ENCODE data around the gene SLC25A11. TPM values are rescaled to one million over a fixed set of nuclear protein-coding genes. Genes with fewer than 3 reads are reported as not detected.

Gene SLC25A11, protein sequence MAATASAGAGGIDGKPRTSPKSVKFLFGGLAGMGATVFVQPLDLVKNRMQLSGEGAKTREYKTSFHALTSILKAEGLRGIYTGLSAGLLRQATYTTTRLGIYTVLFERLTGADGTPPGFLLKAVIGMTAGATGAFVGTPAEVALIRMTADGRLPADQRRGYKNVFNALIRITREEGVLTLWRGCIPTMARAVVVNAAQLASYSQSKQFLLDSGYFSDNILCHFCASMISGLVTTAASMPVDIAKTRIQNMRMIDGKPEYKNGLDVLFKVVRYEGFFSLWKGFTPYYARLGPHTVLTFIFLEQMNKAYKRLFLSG
- 52.9 to 74.2 TPM (median 68.7 TPM) in 5 replicates for total RNA-seq (2022; extraction: Qiagen RNA extraction)

DNA sequence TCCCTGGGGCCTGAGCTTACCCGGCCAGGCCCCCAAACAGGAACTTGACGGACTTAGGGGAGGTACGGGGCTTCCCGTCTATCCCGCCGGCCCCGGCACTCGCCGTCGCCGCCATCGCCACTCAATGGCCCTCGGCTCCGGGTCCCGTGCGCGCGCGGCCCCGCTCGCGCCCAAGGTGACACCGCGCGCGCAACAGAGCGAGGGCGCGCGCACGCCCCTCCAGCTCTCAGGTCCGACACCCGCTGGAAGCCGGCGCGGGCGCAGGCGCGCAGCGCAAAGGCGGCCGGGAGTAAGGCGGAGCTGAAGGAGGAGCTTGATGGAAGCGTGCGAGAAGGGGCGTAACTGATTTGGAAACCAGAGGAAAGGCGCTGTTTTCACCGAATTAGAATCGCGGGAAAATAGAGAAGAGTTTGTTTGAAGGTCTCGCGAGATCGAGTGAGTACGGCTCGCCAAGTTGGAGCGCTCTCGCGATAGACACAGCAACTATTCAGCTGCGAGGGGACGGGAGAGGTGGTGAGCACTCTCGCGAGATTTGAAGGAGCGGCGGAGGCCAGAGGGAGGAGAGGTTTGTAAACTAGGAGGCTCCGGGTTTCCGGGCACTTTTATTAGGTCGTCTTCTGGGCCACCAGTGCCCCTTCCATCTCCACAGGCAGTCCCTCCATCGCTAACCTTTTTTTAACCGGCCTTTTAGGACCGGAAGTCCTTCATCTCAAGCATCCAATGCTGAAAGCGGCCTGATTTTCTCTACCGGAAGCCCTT lies at the start of gene SLC25A11, which contains the start of gene RNF167:
Gene SLC25A11 (minus strand): TSS at position 251 of the 759 bp plus-strand sequence. CDS start 136 bp downstream, at position 115.
Gene RNF167 (plus strand): TSS at position 473 of the 759 bp plus-strand sequence. CDS start 642 bp downstream, outside the sequence.

DNA sequence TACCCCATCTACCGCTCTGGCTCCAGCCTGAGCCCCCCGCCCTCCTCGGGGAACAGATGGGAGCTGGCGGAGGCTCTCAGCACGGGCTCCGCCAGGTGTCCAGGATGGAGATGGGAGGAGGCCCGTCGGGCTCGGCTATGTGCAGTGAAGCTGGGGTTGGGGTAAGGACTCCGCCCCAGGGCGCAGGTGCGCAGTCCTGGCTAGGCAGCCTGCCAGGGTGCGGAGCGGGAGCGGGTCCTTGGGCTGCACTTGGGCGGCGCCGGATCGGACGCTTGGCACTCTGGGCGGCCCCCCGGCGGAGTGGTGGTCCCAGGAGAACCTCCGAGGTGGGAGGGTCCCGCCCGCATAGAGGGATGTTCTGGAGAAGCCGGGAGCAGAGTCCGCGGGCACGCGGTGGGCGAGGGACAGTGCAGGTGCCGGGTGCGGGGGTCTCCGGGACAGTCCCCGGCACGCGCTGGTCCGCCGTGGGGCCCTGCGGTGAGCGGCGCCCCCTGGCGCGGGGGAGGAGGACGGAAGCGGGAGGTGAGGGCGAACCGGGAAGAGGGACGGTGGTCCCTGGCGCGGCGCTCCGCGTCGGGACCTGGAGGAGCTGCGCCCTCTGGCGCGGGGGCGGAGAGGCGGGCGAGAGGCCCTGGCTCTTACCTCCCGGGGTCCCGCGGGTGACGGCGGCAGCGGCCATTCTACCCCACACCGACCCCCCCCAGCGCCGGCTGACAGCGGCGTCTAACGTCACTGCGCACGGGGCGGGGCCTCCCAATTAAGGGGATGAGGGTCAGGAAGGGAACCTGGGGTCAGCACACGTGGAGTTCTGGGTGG lies 47.3 kb upstream of the SLC25A11 start, which contains the start of gene CAMTA2:
Gene CAMTA2 (minus strand): TSS at position 725 of the 816 bp plus-strand sequence. CDS start 1,453 bp downstream, outside the sequence.

DNA sequence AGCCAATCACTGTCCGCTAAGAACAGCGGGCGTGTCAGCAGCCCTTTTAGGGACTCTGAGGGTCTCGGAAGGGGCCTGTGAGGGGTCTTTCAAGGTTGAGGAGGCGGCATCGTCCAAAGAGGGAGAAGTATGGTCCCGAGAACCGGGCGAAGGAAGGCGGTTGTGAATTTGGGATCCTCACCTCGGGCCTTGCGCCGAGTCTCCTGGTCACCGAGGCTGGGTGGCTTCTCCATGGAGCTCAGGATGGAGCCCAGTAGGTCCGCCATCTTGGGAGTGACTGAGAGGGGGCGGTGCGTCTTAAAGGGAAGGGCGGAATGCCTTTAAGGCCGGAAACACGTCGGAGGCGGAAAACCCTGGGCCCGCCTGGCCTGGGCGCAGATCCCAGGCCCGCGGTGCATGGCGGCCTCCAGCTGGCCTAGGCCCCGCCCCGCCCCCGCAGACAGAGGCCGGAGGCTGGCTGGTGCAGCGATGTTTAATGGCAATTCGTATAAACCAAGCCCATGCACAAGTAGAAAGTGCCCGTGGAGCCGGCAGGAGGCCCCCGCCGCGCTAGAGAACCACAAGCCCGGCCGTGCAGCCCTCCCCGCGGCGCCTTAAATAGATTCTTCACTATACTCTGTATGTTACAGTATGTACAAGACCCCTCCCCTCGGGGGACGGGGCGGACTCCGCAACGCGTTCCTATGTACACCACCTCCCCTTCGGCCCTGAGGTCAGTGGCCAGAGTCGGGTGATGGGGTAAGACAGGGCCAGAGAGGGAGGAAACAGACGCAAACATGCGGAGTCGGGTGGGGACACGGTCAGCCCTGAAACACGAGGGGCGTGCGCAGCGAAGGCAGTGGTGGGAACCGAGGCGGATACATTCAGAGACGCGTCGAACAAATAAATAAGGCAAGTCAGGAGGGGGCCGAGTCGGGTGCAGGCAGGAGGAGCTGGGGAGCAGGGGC lies 28.0 kb upstream of the SLC25A11 start, which contains the start of gene SPAG7:
Gene SPAG7 (minus strand): TSS at position 279 of the 947 bp plus-strand sequence. CDS start 13 bp downstream, at position 266.

DNA sequence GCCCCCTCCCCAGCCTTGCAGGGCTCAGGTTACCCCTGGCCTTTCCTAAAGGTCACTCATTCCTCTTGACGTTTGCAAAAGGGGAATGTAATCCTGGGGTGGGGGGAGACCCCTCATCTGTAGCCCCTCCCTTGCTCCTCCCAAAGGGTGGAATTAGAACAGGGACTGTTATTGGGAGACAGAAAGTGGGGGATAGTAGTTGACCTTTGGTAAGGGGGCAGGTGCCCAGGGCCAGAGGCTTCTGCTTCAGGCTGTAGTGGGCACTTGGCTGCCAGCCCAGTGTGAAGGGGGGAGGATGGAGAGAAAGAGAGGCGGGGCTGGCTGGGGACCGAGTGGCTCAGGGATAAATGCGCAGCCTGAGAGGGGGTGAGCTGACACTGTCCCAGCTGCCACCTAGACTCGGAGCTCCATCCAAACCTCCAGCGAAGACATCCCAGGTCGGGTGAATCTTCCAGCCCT lies 10.9 kb upstream of the SLC25A11 start, which contains the start of gene ENO3:
Gene ENO3 (plus strand): TSS at position 374 of the 459 bp plus-strand sequence. CDS start 711 bp downstream, outside the sequence.

DNA sequence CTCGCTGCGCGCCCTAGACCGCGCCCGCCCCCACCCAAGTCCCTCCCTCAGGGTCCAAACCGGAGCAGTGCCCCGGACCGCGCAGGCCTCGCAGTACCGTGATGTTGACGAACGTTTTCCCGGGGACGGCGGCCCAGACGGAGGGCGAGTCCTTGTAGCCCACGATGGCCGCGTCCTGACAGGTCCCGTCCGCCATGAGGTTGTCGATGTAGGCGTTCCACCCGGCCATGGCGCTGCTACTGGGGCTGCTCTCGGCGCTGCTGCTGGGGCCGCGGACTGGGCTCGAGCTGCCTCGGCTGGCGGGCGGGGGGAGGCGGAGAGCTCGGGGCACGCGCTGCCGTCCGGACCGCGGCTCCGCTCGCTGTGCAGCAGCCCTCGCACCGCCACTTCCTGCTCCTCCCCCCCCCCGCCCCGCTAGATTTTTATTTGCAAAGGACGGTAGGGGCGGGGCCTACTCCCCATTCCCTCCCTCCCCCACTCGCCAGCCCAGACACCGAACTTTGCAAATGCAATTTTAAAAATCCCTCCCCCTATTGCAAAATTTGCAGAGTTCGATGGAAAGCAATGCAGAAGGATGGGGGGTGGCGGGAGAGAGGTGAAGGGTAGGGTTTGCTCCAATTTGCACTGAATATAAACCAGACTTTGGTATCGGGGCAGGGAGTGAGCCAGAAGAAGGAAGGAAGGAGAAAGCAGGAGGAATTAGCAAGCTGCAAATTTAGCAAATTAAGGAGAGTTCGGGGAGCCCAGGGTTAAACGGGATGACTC lies 8.5 kb upstream of the SLC25A11 start, which contains the start of gene PFN1:
Gene PFN1 (minus strand): TSS at position 365 of the 765 bp plus-strand sequence. CDS start 136 bp downstream, at position 229.

DNA sequence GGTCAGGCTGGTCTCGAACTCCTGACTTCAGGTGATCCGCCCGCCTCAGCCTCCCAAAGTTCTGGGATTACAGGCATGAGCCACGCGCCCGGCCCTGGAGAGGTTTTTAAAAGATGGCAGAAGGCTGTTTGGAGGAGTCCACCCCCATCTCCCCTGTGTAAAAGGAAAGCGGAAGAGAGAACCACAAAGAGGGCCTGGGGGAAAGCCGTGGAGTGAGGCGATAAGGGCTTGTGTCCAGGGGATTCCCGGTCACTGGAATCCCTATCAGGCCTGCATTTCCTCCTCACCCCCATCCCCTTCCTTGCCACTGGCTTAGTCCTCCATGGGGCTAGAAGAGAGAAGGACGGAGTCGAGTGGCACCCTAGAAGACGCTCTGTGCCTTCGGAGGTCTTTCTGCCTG lies 7.9 kb downstream of the SLC25A11 start, which contains the start of gene GP1BA:
Gene GP1BA (plus strand): TSS at position 315 of the 400 bp plus-strand sequence. CDS start 328 bp downstream, outside the sequence.

DNA sequence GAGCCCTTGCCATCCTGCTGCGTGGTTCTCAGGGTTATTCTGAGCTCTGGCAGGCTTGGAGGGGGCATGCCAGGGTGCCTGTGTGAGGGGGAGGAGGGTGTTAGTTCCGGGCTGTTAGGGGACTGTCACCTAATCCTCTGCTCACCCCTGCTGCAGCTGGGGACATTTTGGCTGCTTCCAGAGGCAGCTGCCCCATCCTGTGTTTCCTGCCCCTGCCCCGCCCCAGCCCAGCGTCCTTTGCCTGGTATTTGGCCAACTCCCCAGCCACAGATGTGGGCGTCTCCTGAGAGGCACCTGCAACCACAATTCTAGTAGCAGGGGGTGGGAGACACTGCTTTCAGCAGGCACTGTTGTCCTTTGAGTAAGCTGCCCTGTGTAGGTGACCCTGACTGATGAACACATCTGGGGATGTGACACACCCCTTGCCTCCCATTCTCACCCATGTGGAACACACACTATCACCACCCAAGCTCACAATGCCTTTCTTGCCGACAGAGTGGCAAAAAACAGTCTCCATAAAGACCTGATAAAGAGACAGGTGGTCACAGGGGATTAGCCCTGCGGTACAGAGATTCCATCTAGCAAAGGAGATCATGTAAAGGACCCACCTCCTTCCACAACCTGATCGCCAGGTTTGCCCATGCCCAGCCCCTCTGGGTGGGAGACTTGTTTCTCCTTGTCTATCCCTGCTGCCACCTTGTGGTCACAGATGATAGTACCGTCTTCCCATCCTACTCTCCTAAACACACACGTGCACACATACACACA lies 36.6 kb downstream of the SLC25A11 start, which contains the start of gene CHRNE:
Gene CHRNE (minus strand): TSS at position 48 of the 768 bp plus-strand sequence. CDS start 35 bp downstream, at position 13.

DNA sequence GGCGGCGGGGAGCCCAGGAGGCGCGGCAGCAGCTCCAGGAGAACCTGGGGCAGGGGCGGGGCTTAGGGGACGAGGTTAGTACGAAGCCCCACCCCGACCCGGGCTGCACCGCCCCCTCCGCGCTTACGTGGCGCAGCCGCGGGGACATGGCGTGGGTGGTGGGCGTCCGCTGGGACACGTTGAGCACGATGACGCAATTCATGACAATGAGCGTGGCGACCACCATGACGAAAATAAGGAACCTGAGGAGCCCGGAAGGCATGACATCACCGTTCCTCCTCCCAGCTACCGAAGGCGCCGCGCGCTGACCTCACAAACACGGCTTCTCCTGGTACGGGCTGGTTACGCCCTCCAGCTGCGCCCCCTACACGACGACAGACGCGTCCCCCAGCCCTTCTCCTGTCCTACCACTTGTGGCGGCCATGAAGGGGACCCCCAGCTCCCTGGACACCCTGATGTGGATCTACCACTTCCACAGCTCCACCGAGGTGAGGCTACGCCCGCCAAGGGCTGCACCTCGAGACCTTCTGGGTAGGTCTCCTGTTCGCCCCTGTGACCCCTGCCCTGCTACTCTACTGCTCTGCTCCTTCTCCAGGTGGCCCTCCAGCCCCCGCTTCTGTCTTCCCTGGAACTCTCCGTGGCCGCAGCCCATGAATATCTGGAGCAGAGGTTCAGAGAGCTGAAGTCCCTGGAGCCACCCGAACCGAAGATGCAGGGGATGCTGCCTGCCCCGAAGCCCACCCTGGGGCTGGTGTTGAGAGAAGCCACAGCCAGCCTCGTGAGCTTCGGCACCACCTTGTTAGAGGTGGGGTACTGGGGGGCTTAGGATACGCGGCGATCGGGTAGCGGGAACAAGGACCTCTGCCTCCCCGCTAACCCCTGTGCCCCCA lies 40.3 kb downstream of the SLC25A11 start, which contains the start of gene C17orf107:
Gene C17orf107 (plus strand): TSS at position 196 of the 890 bp plus-strand sequence. CDS start 227 bp downstream, at position 423.

Other genes starting within 250 kb of the SLC25A11 start
- 57.8 to 78.2 TPM (median 70.6 TPM) in 5 replicates for gene PELP1, start 235.9 kb downstream of the SLC25A11 start, total RNA-seq (2022; extraction: Qiagen RNA extraction)
- gene ARRB2, start 229.4 kb downstream of the SLC25A11 start, total RNA-seq (2022; extraction: Qiagen RNA extraction): 47.6 to 69.4 TPM (median 56.5 TPM) in 5 replicates
- 39.8 to 43.6 TPM (median 40.8 TPM) in 5 replicates for gene MED11, start 208.6 kb downstream of the SLC25A11 start, total RNA-seq (2022; extraction: Qiagen RNA extraction)
- gene ZMYND15, start 200.2 kb downstream of the SLC25A11 start, total RNA-seq (2022; extraction: Qiagen RNA extraction): 0.24 to 0.69 TPM (median 0.32 TPM) in 5 replicates
- gene CXCL16, start 200.1 kb downstream of the SLC25A11 start, total RNA-seq (2022; extraction: Qiagen RNA extraction): 15.4 to 20.3 TPM (median 16.8 TPM) in 5 replicates
- 0.50 to 1.3 TPM (median 0.73 TPM) in 5 replicates for gene TM4SF5, start 168.2 kb downstream of the SLC25A11 start, total RNA-seq (2022; extraction: Qiagen RNA extraction)
- gene VMO1, start 153.7 kb downstream of the SLC25A11 start, total RNA-seq (2022; extraction: Qiagen RNA extraction): 0.68 to 1.6 TPM (median 0.81 TPM) in 5 replicates
- not detected in 5 replicates for gene GLTPD2, start 151.1 kb downstream of the SLC25A11 start, total RNA-seq (2022; extraction: Qiagen RNA extraction)
- gene PSMB6, start 143.9 kb downstream of the SLC25A11 start, total RNA-seq (2022; extraction: Qiagen RNA extraction): 471 to 505 TPM (median 471 TPM) in 5 replicates
- gene PLD2, start 132.9 kb downstream of the SLC25A11 start, total RNA-seq (2022; extraction: Qiagen RNA extraction): 21.4 to 28.4 TPM (median 23.8 TPM) in 5 replicates
- 44.8 to 62.1 TPM (median 56.2 TPM) in 5 replicates for gene MINK1, start 106.7 kb downstream of the SLC25A11 start, total RNA-seq (2022; extraction: Qiagen RNA extraction)
- 0.16 to 0.48 TPM (median 0.28 TPM) in 5 replicates for gene C17orf107, start 40.5 kb downstream of the SLC25A11 start, total RNA-seq (2022; extraction: Qiagen RNA extraction)
- gene CHRNE, start 36.9 kb downstream of the SLC25A11 start, total RNA-seq (2022; extraction: Qiagen RNA extraction): 0.10 TPM in 1 of 5 replicates, not detected in the others
- gene GP1BA, start 7.8 kb downstream of the SLC25A11 start, total RNA-seq (2022; extraction: Qiagen RNA extraction): not detected in 5 replicates
- 98.8 to 148 TPM (median 117 TPM) in 5 replicates for gene RNF167, start 222 bp upstream of the SLC25A11 start, total RNA-seq (2022; extraction: Qiagen RNA extraction)
- gene PFN1, start 8.5 kb upstream of the SLC25A11 start, total RNA-seq (2022; extraction: Qiagen RNA extraction): 2,509 to 3,080 TPM (median 2,785 TPM) in 5 replicates
- gene ENO3, start 11.1 kb upstream of the SLC25A11 start, total RNA-seq (2022; extraction: Qiagen RNA extraction): 45.6 to 55.1 TPM (median 48.1 TPM) in 5 replicates
- 70.3 to 89.6 TPM (median 73.0 TPM) in 5 replicates for gene SPAG7, start 27.8 kb upstream of the SLC25A11 start, total RNA-seq (2022; extraction: Qiagen RNA extraction)
- 28.9 to 41.2 TPM (median 34.3 TPM) in 5 replicates for gene CAMTA2, start 47.6 kb upstream of the SLC25A11 start, total RNA-seq (2022; extraction: Qiagen RNA extraction)
- gene INCA1, start 57.5 kb upstream of the SLC25A11 start, total RNA-seq (2022; extraction: Qiagen RNA extraction): 1.7 to 1.9 TPM (median 1.8 TPM) in 5 replicates
- 107 to 129 TPM (median 121 TPM) in 5 replicates for gene KIF1C, start 57.9 kb upstream of the SLC25A11 start, total RNA-seq (2022; extraction: Qiagen RNA extraction)
- 0.42 to 0.97 TPM (median 0.76 TPM) in 5 replicates for gene SLC52A1, start 95.4 kb upstream of the SLC25A11 start, total RNA-seq (2022; extraction: Qiagen RNA extraction)
- 0.77 to 1.2 TPM (median 0.95 TPM) in 5 replicates for gene ZFP3, start 138.4 kb upstream of the SLC25A11 start, total RNA-seq (2022; extraction: Qiagen RNA extraction)
- 3.4 to 5.1 TPM (median 4.0 TPM) in 5 replicates for gene ZNF232, start 171.8 kb upstream of the SLC25A11 start, total RNA-seq (2022; extraction: Qiagen RNA extraction)
- 0.01 to 0.06 TPM in 2 of 5 replicates, not detected in the others for gene USP6, start 176.0 kb upstream of the SLC25A11 start, total RNA-seq (2022; extraction: Qiagen RNA extraction)

Data from A549 treated with Mapracorat at 1 μM for 4 hours (cell line).